GM10266 (cell line): ENCODE results near the gene ANKH.

Source experiments
- DNase-seq: peaks from one replicate; pipeline ENCODE4 v3.0.0; 2012; ENCODE audit errors: extremely low spot score
- TF ChIP-seq, protein P1 (sequence below): IDR thresholded peaks from 2 replicates; pipeline ENCODE4 v1.5.1; 2012; ENCODE audit warnings: mild to moderate bottlenecking, low read depth; ENCODE audit not compliant: control insufficient read depth, insufficient read depth; ENCODE audit errors: missing control alignments

ANKH gene

GRCh38 chr5:14855366-14855765 lies 16.2 kb downstream of the ANKH start:
- no peak for DNase-seq
- TF ChIP-seq, protein P1, sequence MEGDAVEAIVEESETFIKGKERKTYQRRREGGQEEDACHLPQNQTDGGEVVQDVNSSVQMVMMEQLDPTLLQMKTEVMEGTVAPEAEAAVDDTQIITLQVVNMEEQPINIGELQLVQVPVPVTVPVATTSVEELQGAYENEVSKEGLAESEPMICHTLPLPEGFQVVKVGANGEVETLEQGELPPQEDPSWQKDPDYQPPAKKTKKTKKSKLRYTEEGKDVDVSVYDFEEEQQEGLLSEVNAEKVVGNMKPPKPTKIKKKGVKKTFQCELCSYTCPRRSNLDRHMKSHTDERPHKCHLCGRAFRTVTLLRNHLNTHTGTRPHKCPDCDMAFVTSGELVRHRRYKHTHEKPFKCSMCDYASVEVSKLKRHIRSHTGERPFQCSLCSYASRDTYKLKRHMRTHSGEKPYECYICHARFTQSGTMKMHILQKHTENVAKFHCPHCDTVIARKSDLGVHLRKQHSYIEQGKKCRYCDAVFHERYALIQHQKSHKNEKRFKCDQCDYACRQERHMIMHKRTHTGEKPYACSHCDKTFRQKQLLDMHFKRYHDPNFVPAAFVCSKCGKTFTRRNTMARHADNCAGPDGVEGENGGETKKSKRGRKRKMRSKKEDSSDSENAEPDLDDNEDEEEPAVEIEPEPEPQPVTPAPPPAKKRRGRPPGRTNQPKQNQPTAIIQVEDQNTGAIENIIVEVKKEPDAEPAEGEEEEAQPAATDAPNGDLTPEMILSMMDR = no peak

GRCh38 chr5:14854799-14855198 lies 16.8 kb downstream of the ANKH start:
- no peak for DNase-seq
- TF ChIP-seq, protein P1 = no peak

- TF ChIP-seq, protein P1 = no peak
- DNase-seq = no peak
Observed at GRCh38 chr5:14853685-14854084, 17.9 kb downstream of the ANKH start.

DNA sequence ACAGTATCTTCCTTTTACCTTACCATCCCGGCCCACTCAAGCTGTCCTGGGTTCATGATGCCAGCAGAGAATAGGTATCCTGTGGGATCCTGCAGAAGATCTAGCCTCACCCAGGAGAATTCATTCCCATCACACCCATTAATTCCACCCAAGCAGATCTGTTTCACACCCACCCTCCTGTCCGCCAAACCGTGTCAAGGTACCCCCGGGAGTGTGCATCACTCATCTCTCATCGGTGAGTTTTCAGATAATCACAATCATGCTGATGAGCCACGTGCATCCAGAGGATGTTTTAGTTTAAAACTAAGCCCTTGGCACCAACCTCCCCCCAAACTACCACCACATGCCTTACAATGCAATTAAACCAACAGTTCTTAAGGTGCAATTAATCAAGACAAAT lies 18.8 kb downstream of the ANKH start:
- TF ChIP-seq, protein P1 = no peak
- DNase-seq = no peak

DNA sequence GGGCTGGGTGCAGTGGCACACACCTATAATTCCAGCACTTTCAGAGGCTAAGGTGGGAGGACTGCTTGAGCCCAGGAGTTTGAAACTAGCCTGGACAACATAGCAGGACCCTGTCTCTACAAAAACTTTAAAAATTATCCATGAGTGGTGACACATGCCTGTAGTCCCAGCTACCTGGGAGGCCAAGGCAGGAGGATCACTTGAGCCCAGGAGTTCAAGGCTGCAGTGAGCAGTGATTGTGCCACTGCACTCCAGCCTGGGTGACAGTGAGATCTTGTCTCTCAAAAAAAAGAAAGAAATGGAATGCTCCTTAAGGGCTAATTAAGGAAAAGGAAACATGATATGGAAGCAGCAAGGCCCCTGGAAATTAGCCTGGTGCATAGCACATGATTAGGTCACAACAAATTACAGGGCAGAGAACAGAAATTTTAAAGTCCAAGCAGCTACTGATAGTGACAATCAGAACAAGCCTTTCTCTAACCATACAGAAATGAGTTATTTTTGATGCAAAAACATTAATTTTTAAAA lies 19.5 kb downstream of the ANKH start:
- TF ChIP-seq, protein P1 = no peak
- no peak for DNase-seq

- DNase-seq = no peak
- TF ChIP-seq, protein P1 = no peak
Observed at GRCh38 chr5:14851597-14851996, 20.0 kb downstream of the ANKH start.

DNA sequence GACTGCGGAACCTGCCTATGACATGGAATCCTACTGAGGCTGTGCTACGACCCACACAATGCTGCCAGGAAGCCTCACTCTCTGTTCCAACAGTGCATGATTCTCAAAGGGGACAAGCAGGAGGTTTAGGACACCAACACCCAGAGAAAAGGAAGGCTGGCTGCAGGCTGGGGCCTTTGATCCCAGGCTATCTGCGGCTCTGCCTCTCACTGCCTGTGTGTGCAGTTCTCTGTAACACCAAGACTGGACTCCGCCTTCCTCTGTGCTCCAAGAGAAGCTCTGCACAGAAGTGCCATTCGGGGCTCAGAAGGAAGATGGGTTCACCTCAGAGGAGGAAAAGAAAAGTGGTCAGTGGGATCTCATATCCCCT lies 20.5 kb downstream of the ANKH start:
- DNase-seq = no peak
- TF ChIP-seq, protein P1 = no peak
